Fibroblast of mammary gland (primary cell): Measurements from ENCODE around the gene SIN3A.
"Not testable (repeated sequence)": the region's sequence is repeated elsewhere in the genome, so short reads cannot be mapped to it uniquely, and the experiment has no call there.

Experiments
- DNase-seq: peaks from one replicate; pipeline ENCODE4 v3.0.0-alpha.2; 2010; ENCODE audit warnings: low read depth
- H3K4me3 ChIP-seq: 2 replicates; pipeline ENCODE4 v1.5.1; 2011; ENCODE audit warnings: low read depth, mild to moderate bottlenecking, low read length, moderate library complexity; ENCODE audit not compliant: control insufficient read depth
- TF ChIP-seq, protein P1 (sequence below): conservative IDR thresholded peaks from 2 replicates; pipeline ENCODE4 v1.5.1; 2011; ENCODE audit warnings: low read depth, low read length, inconsistent platforms; ENCODE audit not compliant: control insufficient read depth, insufficient read depth

SIN3A gene

DNA sequence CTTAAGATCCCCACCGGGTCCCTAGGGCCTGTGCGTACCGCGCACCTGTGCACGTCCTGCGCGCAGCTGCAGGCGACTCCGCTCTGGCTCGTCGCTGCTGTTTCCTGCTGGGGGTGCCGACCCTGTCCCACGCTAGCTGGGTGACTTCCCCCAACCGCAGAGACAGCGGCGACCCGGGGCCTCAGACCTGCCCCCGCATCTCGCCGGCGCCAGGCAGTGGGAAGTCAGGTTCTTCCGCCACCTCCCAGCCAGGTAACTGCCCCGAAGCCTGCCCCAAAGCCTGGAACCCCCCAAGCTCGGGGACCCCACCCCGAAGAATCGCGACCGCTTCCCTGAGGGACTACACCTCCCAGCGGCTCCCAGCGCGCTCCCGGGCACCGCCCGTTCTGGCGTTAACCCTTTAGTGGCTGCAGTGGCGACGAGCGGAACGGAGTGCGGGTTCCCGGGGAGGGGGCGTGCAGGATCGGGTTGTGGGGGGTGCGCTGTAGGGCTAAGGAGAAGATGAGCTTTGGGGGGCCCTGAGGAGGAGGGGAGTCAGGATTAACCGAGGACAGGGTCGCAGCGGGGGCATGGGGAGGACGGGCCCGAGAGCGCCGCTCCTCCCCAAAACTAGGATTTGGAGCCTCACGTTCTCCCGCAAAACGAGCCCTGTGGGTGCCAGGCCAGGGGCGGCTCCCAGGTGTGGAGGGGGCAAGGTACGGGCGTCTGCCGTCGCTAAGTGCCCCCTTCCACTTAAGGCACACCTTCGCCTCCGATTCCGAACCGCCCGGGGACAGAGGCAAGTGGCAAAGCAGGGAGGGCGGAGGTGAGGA, 104.1 kb downstream of the SIN3A start:
- no peak for DNase-seq
- TF ChIP-seq, protein P1, sequence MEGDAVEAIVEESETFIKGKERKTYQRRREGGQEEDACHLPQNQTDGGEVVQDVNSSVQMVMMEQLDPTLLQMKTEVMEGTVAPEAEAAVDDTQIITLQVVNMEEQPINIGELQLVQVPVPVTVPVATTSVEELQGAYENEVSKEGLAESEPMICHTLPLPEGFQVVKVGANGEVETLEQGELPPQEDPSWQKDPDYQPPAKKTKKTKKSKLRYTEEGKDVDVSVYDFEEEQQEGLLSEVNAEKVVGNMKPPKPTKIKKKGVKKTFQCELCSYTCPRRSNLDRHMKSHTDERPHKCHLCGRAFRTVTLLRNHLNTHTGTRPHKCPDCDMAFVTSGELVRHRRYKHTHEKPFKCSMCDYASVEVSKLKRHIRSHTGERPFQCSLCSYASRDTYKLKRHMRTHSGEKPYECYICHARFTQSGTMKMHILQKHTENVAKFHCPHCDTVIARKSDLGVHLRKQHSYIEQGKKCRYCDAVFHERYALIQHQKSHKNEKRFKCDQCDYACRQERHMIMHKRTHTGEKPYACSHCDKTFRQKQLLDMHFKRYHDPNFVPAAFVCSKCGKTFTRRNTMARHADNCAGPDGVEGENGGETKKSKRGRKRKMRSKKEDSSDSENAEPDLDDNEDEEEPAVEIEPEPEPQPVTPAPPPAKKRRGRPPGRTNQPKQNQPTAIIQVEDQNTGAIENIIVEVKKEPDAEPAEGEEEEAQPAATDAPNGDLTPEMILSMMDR = no peak
- peak overlapping the region; percentile 64 for H3K4me3 ChIP-seq

GRCh38 chr15:75346796-75347221, 104.7 kb downstream of the SIN3A start, which contains the start of gene NEIL1:
NEIL1 (plus strand) TSS chr15:75347039; CDS start chr15:75348906, 1,867 bp downstream.
- TF ChIP-seq, protein P1 = no peak
- no peak for DNase-seq
- H3K4me3 ChIP-seq = peak within 1 kb of the TSS; percentile 64

GRCh38 chr15:75343953-75344352, 107.5 kb downstream of the SIN3A start:
- DNase-seq, H3K4me3 ChIP-seq: not testable (repeated sequence)

DNA sequence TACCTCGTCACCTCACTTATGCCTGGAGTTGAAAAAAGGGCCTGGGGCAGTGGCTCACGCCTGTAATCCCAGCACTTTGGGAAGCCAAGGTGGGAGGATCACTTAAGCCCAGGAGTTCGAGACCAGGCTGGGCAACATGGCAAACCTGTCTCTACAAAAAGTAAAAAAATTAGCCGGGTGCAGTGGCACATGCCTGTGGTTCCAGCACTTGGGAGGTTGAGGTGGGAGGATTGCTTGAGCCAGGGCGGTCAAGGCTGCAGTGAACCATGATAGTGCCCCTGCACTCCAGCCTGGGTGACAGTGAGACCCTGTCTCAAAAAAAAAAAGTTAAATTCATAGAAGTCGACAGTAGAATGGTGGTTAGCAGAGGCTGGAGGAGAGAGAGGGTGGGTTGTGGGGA, 109.3 kb downstream of the SIN3A start:
- no peak for DNase-seq
- TF ChIP-seq, protein P1 = no peak
- no peak overlapping the region for H3K4me3 ChIP-seq

DNA sequence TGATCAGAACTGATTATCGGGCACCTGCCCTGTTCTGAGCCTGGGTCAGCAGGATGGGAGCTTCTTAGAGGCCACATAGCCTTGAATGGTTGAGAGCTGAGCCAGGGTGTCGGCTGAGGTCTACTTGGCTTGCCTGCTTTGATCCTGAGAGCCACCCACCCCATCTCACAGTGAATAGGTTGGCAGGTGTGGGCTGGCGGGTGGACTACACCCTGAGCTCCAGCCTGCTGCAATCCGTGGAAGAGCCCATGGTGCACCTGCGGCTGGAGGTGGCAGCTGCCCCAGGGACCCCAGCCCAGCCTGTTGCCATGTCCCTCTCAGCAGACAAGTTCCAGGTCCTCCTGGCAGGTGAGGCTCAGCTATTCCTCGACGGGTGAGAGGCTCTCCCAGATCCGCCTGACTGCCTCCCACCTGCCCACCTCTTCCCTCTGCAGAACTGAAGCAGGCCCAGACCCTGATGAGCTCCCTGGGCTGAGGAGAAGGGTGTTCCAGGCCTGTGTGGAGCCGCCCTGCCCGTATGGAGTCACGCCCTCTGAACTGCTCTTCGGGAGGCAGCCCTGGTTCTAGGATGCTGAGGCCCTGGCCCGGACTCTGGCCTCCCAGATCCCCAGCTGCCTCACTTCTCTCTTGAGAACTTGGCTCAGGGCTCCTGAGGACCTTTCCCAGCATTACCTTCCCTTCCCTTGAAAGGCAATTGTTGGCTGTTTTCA, 111.8 kb downstream of the SIN3A start:
- no peak overlapping the region for H3K4me3 ChIP-seq
- TF ChIP-seq, protein P1 = no peak

GRCh38 chr15:75338661-75339240, 112.7 kb downstream of the SIN3A start:
- H3K4me3 ChIP-seq = no peak overlapping the region
- DNase-seq = no peak
- TF ChIP-seq, protein P1 = no peak

More for the DNA sequence above, 111.8 kb downstream of the SIN3A start:
- DNase-seq = no peak
